Left hindlimb (tissue), 1 donor: ENCODE results near the gene NOXA1.

Experiments
- DNase-seq: peaks from one replicate; pipeline ENCODE4 v3.0.0-alpha.2; 2018

The NOXA1 gene

DNA sequence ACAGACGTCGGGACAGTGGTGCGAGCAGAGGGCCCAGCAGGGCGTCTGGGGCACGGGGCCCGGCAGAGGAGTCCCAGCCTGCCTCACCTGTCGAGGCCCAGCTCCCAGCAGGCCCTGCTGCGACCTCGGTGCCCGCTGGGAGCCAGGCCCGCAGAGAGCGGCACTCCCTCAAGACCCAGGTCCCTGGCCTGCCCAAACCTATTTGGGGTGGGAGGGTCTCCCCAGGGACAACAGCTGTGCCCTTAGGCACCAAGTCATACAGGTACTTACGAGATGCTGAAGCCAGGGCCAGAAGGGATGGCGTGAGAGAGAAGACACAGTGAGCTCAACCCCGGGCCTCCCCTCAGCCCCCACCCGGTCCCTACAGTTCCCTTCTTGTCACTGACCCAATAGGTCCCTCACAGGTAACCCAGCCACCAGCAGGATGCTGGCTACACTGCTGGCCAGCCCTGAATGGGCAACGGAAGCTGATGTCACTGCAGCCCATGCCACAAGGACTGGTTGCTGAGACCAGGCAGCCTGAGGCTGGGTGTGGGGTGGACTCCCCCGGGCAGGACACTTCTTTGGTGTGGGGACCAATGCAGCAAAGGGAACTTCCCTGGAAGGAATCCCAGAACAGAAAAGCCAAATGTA is 32.3 kb downstream of the NOXA1 start:
- DNase-seq = no peak

DNA sequence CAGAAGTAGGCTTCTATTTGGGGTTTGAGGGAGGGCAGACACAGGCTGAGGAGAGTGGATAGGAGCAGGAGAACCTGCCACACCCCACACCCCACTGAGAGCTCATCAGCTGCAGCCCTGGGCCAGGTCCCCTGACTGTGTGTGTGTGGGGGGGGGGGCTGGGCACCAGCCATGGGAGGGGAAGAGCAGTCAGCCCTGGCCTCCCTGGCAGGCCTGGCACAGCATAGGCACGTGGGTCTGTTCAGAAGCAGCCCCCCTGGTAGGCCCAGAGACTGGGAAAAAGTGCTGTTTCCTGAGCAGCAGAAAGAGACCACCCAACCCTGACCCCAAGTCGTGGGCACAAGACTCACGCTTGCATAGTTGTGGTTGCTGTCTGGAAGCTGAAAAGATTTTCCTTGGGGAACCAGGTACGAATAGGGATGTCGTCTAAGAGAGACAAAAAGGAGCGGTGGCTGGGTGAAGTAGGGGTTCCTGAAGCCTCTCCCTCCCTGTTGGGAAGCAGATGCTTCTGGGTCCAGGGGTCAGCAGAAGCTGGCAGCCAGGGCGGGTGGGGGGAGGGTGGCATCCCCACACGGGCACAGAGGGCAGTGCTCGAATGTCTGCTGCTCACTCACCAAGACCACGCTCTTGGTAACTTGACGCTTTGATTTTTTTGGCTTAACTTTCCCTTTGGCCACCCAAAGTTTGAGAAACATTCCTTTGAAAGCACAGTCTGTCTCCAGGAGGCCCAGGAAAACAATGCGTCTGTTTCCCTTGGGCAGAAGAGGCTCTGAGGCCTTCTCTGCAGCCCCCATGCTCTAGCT is 33.1 kb downstream of the NOXA1 start:
- DNase-seq = peak; percentile 48

- DNase-seq = peak; percentile 28
Measured at GRCh38 chr9:137456864-137457405, 33.7 kb downstream of the NOXA1 start.

DNA sequence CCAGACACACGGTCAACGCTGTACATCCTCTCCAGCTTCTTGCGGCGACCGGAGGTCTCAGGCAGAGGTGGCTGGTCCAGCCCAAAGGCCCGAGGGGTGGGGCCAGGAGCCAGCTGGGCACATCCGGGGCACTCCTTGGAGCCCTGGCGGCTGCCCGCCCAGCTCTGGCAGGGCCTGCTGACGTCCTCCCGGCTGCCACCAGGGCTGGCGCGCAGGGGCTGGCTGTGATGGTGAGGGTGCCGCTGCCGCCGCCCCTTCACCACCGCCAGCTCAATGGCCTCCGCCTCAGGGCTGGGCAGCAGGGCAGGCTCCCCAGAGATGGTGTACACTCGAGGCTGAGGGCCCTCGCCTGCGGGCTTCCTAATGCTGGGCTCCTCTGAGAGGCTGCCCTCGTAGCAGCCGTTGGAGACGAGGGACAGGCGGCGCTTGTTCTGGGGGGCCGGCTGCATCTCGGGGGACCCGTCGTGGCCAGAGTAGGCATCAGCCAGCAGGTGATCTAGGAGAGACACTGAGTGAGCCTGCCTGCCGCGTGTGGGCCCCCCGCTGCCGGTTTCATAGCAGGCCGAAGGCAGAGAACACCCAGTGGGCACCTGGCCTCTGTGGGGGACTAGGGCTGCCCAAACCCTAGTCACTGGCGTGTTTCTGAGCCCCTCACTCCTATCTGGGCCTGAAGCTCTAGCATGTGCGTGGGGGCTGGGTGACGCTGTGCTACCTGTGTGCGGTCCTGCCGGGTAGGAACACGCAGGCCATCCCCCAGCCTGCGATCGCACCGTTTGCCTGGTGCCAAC is 34.4 kb downstream of the NOXA1 start:
- peak; percentile 31 for DNase-seq

GRCh38 chr9:137458194-137459151 is 35.3 kb downstream of the NOXA1 start:
- peak; percentile 55 for DNase-seq

DNA sequence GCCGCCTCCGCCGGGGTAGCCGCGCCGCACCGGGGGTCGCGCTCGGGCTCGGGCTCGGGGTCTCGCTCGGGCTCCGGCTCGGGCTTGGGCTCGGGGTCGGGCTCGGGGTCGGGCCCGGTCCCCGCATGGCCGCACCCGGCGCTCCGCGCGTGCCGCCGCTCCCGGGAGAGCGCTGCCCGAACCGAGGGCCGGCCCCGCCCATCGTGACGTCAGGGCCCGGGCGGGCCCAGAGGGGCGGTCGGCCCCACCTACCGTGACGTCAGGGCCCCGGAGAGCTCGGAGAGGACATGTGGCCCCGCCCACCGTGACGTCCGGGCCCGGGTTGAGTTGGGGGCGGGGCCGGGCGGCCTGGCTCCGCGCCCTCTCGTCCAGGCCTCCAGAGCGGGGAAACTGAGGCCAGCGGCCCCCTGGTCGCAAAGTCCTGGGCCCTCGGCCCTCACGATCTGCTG is 36.0 kb downstream of the NOXA1 start, which contains the start of gene NSMF:
NSMF (minus strand) TSS at position 183 of the 449 bp plus-strand sequence. CDS start 232 bp downstream, outside the sequence.
- DNase-seq = peak; percentile 93

DNA sequence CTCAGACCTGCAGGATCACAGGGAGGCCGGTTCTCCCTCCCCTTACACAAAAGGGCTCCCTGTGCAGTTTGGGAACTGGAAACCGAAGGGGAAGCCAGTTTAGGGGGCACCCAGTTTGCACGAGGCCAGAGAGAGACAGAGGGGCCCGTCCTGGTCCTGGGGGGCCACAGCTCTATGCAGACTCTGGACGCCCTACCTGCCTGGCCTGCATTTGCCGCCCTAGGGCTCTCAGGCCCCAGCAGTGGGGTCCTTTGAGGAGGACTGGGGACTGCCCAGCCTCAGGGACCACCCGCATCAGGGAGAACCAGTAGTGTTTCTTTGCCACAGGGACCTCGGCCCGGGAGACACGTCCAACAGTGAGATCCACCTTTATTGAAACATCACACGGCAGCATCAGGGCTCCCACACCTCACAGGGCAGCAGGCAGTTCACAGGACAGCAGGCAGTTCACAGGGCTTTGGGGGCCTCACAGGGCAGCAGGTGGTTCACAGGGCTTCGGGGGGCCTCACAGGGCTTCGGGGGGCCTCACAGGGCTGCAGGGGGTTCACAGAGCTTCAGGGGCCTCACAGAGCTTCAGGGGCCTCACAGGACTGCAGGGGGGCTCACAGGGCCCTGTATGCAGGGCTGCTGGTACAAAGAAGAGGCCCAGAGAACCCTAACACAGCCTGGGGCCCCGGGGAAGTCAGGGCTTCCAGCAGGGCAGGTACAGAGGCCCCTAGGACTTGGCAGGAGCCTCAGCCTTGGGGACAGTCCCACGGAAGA is 36.6 kb downstream of the NOXA1 start:
- DNase-seq = no peak

DNA sequence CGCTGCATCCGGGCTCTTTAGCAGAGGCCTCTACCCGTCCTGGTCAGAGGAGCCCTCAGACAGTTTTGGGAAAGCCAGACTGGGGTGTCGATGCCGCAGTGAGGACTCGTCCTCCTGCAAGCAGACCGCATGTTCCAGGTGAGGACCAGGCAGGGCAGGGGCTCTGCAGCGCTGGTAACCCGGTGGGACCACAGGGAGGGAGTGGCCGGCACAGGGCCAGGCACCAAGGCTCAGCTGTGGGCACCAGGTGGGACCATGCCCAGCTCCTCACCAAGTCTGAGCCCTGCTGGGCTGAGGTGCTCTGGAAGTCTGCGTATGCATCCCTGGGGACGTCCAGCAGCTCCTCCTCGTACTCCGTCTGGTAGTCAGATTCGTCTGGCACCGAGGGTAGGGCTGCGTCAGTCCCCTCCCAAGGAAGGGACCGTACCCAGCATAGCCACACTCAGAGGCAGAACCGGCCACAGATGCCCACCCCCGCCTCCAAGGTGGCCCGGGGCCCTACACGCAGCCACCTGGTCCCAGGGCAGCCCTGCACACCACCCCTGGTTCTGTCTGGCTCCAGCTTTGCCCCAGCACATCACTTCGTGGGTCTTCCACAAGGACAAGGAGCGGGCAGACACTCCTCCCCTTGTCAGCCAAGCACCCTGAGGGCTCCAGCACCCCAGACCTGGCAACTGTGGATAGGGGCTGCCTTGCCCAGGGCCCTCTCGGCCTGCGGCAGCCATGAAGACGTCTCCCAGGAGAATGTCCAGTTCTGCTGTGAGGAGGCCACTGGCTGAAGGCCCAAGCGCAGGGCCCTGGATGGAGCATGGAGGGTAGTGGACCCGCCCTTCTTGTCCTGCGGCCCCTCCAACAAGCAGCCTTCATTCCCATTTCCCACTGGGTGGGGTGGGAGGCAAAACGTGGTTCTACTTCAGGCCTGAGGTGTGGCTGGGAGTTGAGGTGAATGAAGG is 37.4 kb downstream of the NOXA1 start:
- DNase-seq = peak; percentile 39

DNA sequence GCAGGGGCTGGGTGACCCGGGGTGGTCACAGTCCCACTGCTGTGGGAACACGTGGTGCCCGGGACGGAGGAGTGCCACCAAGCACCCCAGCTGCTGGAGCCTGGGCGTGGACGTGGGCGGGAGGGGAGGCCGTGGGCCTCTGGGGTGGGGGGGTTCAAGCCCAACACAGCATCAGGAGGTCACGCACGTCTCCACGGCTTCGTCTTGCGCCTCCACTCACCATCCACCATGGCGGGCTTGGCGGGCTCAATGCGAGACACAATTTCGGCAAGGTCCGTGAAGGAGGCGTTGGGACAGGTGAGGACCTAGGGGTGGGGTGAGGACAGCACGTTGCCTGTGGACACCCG is 38.1 kb downstream of the NOXA1 start:
- DNase-seq = no peak

DNA sequence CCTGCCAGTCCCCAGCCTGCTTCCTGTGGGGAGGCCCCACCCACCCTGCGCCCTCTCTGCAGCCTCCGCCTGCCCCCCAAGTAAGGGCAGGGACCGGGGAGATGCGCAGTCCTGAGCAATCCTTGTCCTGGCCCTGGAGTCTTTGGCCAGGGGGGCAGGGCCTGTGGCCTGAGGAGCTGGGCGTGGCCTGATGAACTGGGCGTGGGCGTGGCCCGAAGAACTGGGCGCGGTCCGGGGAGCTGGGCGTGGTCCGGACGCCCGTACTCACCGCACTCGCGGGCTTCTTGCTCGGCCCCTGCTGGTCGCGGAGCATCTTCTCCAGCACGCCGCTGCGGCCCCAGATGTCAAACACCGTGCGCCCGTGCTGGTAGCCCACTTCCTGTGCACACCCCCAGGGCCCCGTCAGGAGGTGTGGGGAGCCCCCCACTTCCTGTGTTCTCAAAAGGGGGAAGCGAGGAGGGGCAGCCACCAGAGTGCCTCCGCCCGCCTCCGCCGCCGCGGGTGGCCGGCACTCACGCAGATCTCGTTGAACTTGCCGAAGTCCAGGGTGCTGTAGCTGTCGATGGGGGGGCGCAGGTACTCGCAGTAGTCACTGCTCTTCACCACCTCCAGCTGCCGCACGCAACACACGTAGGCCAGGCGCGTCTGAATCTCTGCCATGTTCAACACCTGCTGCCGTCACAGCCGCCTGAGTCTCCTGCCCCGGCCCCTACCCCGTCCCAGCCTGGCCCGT is 38.6 kb downstream of the NOXA1 start:
- DNase-seq = peak; percentile 40

- no peak for DNase-seq
Measured at GRCh38 chr9:137462396-137462985, 39.3 kb downstream of the NOXA1 start.

DNA sequence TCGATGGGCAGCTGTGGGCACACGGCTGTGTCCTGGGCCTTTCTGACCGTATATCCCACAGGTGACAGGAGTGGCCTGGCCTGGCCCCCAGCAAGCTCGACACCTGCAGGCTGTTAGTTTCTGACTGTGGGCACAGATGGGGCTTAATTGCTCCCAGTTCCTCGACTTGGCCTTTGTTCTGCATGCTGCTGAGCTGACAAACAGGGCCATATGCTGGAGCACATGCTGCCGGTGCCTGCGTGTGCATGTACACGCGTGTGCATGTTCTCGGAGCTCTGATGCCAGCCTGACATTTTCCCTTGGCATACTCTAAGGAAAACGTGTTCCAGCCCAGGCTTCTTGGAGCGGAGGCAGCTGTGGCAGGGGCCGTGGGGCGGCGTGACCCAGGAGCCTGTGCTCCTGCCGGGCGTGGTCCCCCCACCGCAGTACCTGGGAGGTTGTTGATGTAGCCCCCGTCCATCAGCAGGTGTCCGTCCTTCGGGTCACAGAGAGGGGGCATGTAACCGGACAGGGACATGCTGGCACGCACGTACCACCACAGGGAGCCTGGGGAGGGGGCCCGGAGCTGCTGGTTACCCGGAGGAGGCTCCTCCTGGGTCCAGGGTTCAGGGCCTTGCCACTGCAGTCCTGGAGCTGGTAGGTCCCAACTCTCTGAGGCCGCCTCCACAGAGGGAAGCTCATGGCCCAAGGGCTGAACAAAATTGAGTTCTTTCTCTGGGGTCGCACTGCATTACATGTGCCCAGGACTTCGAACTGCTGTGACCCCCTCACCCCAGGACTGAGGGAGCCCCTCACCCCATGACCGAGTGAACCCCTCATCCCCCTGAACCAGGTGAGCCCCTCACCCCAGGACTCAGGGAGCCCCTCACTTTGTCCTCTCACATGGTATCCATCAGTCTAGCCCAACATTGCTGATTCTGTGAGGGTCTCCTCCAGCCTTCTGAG is 40.1 kb downstream of the NOXA1 start:
- no peak for DNase-seq

- DNase-seq = no peak
Measured at GRCh38 chr9:137463931-137464290, 40.7 kb downstream of the NOXA1 start.

GRCh38 chr9:137464291-137464999 is 41.3 kb downstream of the NOXA1 start:
- no peak for DNase-seq

GRCh38 chr9:137465000-137465719 is 42.0 kb downstream of the NOXA1 start:
- DNase-seq = peak; percentile 23

GRCh38 chr9:137465720-137466388 is 42.7 kb downstream of the NOXA1 start:
- no peak for DNase-seq
